HG03457 (cell line): ENCODE results near the gene TNS3.
"Not testable (repeated sequence)": the region's sequence is repeated elsewhere in the genome, so short reads cannot be mapped to it uniquely, and the experiment has no call there.

Experiments
- ATAC-seq: cut with Tn5 transposase; IDR thresholded peaks from one replicate; pipeline ENCODE4 v1.9.1; 2021; ENCODE audit warnings: moderate number of reproducible peaks; ENCODE audit not compliant: unreplicated experiment

Gene TNS3

GRCh38 chr7:47454974-47455871 lies 126.7 kb downstream of the TNS3 start:
- no peak for ATAC-seq

DNA sequence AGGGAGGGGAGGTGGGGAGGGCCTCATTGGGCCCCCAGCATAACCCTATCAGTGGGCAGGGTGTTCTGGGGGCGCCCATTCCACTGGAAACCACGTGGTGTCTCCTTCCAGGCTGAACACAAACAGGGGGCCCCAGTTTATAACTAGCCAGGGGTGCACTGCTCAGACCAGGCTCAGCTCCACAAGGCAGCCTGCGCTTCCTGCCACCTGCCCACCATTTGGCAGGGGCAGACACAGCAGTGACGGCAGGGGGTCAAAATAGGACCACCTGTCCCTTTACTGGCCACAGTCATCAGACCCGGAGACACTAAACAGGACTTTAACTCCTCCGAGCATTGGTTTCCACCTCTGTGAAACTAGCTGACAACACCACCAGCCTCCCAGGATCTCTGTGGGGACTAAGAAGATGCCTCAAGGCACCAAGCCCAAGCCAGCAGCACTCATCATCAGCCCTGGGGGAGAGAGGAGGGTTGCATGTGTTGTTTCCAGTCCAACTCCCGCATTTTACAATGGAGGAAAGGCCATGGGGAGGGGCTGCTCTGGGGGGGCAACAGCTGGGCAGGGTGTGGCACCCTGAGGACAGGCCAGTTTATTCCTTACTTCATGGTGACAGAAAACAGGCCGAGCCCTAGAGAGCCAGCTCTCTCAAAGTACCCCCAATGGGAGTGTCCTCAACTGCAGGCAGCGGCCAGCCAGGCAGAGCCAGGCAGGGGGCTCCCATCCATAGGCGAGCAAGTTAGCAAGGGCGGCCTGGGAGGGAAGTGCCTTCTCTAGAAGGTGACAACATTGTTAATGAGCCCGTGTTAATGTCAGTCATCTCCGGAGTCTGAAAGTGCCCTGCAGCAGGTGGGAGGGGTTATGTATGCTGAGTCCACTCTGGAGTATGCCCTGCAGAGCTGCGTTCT lies 127.6 kb downstream of the TNS3 start:
- ATAC-seq, result no peak

GRCh38 chr7:47453093-47454061 lies 128.5 kb downstream of the TNS3 start:
- ATAC-seq, result no peak

DNA sequence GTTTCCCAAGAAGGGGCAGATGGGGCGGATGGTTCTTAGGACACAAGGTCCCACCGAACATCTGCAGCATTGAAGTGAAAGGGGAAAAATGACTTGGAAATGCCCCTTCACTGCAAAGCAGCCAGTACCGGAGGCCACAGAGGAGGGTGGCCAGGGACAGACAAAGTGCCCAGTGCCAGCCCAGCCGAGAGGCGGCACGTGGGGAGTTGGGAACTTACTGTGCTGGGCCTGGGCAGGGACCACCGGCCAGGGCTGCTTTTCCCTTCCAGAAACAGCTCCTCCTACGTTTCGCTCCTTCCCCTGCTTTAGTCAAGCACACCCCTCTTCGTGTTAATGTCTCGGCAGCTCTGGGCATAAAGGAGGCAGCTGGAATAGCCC lies 129.2 kb downstream of the TNS3 start:
- ATAC-seq, result no peak

- no peak for ATAC-seq
Observed at GRCh38 chr7:47452295-47452694, 129.6 kb downstream of the TNS3 start.

- no peak for ATAC-seq
Observed at GRCh38 chr7:47451851-47452205, 130.1 kb downstream of the TNS3 start.

DNA sequence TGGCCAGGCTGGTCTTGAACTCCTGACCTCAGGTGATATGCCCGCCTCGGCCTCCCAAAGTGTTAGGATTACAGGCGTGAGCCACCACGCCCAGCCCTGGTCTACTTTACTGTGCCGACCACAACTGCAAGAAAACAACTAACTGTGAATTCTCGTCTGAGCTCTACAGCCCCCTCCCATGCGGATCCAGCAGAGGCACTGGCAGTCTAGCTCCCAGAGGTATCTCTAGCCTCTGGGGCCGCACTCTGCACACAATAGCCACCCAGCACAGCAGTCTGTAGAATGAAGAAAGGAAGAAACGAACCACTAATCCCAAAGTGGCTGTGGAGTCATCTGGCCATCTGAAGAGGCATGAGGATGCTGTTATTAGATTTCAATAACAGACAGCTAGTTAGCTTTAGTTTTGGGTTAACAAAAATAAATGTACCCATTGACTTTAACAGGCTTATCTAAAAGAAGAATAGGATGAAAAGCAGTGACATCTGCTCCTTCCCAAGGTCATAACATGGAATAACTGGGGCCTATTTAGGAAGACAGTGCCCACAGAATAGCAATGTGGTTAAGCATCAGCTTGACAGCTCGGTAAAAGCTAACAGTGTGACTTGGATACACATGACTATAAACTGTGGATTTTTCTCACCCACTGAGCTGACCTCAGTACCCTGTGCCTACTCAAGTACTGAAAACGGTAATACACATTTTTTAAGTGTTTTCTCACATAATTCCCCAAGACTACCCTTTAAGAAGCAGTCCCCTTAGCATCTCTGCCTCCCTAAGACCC lies 131.9 kb downstream of the TNS3 start:
- ATAC-seq, result no peak

DNA sequence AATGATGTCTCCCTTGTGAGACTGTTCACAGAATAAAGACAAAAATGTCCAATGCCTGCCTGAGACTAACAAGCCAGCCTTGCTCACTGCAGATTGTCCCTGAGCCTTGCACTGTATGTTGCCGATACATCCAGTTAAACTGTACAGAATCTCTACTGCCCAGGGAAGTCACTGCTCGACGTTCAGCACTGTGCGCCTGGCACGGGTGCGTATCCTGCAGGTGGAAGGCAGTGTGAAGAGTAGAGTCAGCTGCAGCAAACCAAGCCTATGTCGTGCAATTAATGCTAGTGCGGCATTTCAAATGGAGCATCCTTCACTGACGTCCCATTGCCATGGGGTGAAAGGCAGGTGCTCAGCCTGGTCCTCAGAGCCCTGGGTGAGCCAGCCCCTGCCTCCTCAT lies 132.9 kb downstream of the TNS3 start:
- no peak for ATAC-seq

GRCh38 chr7:47447621-47448349 lies 134.1 kb downstream of the TNS3 start:
- ATAC-seq, result no peak

- no peak for ATAC-seq
Observed at GRCh38 chr7:47446871-47447466, 134.9 kb downstream of the TNS3 start.

DNA sequence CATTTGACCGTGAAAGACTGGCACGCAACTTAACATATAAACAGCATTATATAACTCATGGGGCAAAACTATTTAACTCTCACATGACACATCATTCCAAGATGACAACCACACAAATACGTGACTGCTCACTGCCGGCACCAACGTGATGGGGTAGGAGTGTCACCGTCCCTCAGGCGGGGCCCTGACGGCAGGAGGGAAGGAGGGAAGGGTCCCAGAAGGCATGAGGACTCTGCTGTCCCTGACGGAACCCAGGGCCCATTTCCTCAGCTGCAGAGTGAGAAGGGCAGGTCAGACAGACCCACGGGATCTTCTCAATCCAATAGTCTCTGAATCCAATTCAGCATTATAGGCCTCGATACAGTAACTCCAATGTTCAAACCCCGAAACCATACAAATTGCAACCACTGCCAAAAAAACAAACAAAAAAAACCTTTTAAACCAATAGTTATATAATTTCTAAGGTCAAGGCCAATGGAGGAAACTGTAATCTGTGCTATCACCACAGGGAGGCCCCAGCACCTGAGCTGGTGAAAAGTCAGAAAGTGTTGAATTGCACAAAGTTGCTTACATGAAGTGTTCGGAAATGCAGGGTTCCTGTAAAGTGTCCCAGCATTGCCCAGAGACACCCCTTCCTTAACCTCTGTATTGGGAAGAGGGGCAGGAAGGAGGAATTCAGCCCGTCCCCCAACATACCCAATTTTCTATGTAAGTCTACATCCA lies 137.4 kb downstream of the TNS3 start:
- no peak for ATAC-seq

GRCh38 chr7:47443049-47443448 lies 138.9 kb downstream of the TNS3 start:
- no peak for ATAC-seq

DNA sequence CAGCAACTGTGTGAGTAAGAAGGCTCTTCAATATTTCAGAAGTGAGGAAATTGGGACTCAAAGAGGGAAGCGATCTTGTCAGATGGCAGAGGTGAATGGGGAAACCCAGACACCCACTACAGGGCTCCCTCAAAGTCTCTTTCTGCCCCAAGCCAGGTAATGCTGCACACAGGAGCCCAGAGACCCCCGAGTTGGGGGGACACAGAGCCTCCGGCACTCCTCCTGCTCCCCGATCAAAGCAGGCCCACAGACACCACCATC lies 139.4 kb downstream of the TNS3 start:
- no peak for ATAC-seq

DNA sequence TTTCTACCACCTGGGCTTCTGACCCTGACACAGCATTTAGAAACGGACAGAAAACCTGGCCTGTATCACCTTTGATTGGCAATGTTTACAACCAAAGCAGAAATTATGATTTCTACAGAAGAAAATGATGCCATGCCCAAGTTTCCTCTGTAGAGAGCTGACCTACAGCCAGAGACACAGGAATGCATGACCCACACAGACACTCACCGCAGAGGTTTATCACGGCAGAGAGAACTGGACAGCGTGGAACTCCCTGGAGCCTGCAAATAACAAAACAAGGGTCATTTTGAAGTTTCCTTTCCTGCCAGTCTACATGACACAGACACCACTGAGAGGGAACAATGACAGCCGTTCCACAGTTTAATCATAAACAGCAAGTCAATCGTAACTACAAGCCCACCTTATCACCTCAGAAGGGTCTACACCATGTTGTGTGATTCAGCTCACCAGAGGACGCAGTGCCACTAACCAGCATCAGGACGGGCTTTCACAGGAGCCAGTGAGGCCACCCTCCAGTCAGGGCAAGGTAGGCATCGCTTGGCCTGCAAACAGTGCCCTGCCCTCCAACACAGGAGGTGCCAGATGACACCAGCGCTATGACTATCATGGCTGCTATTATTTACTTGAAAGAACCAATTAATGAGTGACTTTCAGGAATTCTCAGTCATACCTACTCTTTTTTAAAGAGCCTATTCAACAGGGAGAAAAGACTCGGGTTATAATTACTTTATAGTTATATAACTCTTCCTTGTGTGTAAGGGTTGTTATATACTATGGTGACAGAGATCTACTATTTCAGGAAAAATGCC lies 139.9 kb downstream of the TNS3 start:
- no peak for ATAC-seq

GRCh38 chr7:47441048-47441447 lies 140.9 kb downstream of the TNS3 start:
- not testable (repeated sequence) for ATAC-seq

DNA sequence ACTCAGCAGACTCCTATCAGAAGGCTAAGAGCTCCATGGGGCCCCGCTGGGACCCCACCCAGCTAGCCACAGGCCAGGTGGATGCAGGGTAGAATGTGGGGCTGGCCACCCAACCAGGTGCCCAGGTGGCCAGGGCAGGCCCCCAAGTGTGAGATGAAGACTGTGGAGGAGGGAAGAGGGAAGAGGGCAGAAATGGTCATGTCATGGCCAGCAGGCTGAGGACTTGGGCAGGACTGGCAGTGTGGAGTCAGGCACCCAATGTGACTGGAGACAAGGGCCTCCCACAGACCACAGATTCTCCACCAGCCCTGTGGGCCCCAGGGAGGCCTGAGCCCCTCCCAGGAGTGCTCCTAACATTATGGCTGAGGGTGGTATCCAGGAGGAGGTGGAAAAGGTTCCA lies 141.6 kb downstream of the TNS3 start:
- ATAC-seq, result no peak

GRCh38 chr7:47439181-47439667 lies 142.7 kb downstream of the TNS3 start:
- no peak for ATAC-seq
